IPS DF 4.7 (cell line): Measurements from ENCODE around the gene SCRN1.
"Not testable (repeated sequence)": the region's sequence is repeated elsewhere in the genome, so short reads cannot be mapped to it uniquely, and the experiment has no call there.

ENCODE experiments used
- DNase-seq: peaks from one replicate; pipeline ENCODE4 v3.0.0-alpha.2; 2013; ENCODE audit warnings: low spot score; ENCODE audit errors: extremely low read depth

The SCRN1 gene

GRCh38 chr7:29969738-29970137 is 19.9 kb downstream of the SCRN1 start:
- no peak for DNase-seq

- DNase-seq = no peak
Measured at GRCh38 chr7:29968683-29969395, 20.8 kb downstream of the SCRN1 start.

DNA sequence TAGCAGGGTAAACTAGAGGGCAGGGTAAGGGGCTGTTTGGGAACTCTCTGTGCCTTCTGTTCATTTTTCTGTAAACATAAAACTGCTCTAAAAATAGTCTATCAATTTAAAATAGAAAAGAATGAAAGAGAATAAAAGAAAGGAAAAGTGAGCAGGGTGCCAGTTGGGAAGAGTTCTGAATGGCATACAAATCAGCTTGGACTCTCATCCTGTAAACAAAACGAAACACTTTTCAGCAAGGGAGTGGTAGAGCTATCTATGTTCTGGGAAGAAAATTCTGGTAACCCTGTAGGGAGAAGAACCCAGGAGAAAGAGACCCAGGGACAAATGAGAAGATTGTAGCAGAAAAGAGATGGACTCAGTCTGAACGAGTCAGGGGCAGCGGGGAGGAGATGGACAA is 24.6 kb downstream of the SCRN1 start:
- DNase-seq = no peak

DNA sequence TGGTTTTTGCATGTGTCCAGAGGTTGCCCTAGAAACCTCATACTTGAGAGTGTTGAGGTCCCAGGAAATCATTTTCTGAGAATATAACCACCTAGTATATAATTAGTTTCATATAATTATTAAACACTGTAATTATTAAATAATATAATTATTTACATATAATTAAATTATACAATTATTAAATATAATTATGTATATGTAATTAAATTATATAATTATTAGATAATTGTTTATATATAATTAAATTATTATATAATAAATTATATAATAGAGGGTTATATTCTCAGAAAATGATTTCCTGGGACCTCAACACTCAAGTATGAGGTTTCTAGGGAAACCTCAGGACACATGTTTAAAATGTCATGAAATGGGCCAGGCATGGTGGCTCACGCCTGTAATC is 27.6 kb downstream of the SCRN1 start:
- DNase-seq = no peak

GRCh38 chr7:29961611-29962010 is 28.0 kb downstream of the SCRN1 start:
- not testable (repeated sequence) for DNase-seq

- DNase-seq = no peak
Measured at GRCh38 chr7:29958667-29959358, 30.8 kb downstream of the SCRN1 start.

- DNase-seq = no peak
Measured at GRCh38 chr7:29957521-29958310, 31.9 kb downstream of the SCRN1 start.

DNA sequence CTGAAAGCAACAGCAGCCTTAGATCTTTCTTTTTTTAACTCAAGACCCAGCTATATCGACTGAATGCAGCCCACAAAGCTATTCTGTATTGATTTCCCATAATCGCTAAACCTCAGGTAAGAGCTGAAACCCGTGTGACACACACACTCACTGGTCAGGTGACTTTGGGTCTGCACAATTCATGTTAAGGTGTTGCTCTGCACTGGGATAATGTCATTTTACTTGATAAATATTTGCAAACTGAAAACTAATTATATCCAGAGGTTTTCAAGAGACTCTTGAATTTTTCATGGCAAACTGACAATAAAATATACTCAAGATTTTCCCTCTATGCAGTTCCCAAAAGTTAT is 33.1 kb downstream of the SCRN1 start:
- no peak for DNase-seq

DNA sequence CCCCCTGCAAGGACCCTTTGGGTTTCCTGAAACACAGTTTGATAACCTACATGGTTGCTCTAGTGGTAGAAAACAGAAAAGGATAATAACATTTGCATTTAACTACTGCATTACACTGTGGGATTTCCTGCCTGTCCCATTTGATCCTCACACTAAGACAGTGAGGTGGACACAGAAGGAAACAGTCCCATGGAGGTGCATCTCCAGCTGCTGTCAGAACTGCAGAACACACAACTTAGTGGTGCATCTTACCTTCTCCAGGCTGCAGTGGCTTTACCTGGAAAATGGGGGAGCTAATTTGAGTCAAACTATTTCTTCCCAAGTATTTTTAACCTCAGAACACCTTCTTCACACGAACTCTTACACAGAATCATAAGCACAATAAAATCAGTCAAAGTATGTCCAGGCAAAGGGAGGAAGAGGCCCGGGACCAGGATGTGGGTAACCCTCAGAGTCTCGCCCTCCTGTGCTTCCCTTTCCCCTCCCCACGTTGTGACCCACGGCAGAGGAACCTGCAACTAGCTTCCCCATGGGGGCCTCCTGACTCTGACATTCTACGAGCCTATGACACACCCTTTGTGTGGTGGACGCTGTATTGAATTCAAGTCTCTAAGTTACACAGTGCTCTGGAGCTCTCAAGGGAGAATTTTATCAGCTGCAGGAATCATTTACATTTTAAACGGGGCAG is 33.7 kb downstream of the SCRN1 start:
- DNase-seq = no peak

DNA sequence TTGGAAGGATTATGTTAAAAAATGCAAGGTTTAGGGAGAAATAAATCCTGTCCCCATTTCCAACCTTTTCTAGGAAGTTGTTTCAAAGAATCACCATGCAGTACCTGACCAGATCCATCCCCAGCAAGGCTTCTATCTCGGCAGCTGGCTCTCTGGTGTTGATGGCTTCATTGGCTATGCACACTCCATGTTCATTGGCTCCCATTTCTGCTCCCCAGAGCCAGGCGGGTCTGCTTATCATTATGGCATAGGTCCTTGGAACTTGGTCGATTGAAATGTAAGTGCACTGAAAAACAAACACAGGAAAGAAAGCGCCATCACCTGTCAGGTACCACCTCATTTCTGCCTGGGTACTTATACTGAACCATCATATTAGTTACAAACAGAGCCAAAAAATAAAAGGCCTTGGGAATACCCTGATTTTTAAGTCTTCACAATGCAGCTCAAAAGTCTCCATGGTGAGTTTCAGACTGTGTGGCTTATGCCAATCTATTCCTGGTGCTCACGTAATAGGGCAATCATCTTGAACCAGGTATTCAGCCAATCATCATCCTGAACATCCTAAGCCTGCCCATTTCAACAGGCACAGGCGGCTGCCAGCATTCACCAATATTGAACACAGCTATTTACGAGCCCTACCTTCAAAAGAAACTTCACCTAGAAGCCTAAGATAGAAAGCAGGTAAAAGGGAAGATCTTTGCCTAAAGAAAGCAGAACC is 34.4 kb downstream of the SCRN1 start:
- no peak for DNase-seq

DNA sequence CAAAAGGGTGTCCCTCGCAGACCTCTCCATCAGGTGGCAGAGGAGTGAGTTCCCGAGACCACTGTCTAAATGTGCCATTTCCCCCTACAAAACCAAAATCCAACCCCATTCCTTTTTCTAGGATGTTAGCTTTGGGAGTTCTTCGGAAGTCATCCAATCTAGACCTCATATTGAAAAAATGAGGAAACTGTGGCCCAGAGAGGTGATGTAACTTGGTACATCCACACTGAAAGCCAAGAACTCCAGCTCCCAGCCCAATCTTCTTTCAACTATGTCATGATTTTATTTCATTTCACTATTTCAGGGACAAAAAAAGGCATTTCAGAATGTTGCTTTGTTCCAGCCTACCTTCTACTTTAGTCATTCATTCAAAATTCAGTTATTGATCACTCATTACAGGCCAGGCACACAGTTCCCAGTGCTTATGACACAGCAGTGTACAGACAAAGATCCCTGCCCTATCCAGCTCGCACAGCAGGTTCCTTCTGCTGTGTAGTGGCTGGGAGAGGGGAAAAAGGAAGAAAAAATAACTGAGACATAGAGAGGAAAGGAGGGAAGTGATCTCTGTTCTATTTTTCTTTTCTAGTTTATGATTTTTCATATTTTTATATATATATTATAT is 35.8 kb downstream of the SCRN1 start:
- DNase-seq = no peak

- DNase-seq = no peak
Measured at GRCh38 chr7:29951206-29951605, 38.4 kb downstream of the SCRN1 start.

- DNase-seq = no peak
Measured at GRCh38 chr7:29950480-29950879, 39.1 kb downstream of the SCRN1 start.

DNA sequence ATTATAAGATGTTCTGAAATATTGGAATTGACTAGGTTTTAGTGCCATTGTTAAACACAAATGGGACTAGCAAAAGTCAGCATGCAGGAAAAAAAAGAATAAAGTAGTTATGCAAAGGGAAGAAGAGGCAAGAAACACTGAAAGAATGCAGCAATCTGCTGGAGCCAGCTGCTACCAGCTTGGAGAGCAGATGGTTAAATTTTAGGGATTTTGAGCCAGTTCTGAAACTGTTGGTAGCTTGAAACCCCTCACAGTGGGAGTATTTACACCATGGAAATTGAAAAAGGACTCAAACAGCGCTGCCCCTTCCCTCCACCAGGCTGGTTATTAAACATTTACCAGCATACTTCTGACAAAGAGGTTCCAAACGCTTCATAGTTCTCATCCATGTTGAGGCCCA is 41.0 kb downstream of the SCRN1 start:
- no peak for DNase-seq

DNA sequence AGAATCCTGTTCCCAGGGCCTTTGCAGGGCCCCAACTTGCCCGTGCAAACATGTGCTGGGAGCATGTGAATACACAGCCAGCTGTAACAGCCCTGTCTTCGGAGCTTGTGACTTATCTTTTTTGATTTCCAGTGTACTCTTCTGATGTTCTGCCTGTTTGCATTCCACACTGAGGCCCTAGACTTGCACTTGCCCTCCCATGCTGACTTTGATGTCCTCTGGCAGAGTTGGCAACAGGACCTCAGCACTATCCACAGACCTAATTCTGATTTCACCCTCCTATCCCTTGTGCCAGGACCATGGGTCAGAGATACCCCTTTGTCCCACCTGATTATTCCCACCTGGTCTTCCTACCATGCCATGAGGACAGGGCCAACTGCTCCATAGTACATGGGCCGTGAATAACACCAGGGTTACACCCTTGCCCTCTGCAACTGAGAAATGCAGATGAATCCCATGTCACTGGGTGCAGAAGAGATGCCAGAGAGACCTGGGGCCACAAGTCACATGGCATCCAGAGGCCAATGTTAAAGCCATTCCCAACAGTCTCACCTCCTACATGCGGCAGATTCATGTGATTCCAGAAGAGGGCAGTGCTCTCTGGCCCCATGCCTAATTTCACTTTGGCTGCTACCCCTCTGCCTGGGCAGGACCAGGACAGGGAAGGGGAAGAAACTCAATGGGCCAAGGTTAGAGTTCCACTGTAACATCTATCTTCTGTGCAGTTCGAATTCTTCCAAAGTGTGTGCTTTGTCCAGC is 43.0 kb downstream of the SCRN1 start:
- peak; percentile 14 for DNase-seq

- DNase-seq = no peak
Measured at GRCh38 chr7:29945259-29945809, 44.3 kb downstream of the SCRN1 start.

DNA sequence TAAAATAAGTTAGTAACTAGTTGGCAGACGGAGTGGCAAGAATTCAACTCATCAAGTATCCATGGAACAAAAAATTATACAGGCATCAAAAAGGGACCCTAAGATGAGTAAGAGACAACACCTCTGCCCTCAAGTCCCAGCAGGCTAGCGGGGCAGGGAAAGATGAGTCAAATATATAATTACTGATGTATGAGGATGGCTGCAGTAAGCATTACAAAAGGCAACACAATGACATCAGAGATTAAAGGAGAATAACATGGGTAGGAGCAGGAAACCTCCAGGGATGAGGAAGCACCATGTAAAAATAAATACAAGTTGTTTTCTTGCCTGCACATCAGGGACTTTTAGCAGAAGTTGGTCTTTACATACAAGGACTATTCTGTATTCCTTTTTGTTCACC is 49.4 kb downstream of the SCRN1 start:
- no peak for DNase-seq

GRCh38 chr7:29937132-29937531 is 52.5 kb downstream of the SCRN1 start:
- no peak for DNase-seq

DNA sequence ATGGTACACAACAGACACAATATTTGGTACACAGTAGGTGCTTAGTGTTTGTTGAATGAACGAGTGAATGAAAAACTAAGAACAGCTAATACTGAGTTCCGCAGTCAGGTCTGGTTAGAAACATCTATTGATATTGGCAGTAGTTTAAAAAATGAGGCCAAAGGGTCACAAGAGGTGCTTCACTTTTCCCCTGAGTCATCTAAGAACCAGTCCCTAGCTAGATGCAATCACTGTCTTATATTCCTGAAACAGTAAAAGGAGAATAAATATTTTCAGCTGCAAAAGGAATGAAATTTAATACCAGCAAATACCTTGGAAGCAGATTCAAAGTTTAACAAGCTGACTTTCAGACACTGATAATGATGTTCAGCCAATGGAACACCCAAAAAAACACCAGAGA is 54.5 kb downstream of the SCRN1 start:
- DNase-seq = no peak
